PC-3 (cell line): Measurements from ENCODE around the gene ADAM17. TPM values are rescaled to one million over a fixed set of nuclear protein-coding genes. Genes with fewer than 3 reads are reported as not detected.

Experiments used
- ATAC-seq: fragments of 200-7000 bp; cut with Tn5 transposase; 2 replicates; pipeline ENCODE4 v1.9.1; 2020; ENCODE audit warnings: mild to moderate bottlenecking, moderate library complexity
- BruUV-seq: library from RNA; stranded (reverse); fragments of 400-500 nt; replicated peaks from 2 replicates; lab custom pipeline; 2021; lab: Mats Ljungman, UMichigan
- CTCF ChIA-PET: fragments of 300-600 bp; sonication (Branson Sonifier 250); formaldehyde crosslinking; loops from one replicate; lab custom pipeline; 2022; ENCODE audit warnings: antibody characterized with exemption; lab: Charles Lee
- POLR2A ChIA-PET: fragments of 300-600 bp; sonication (Branson Sonifier 250); formaldehyde crosslinking; loops from one replicate; lab custom pipeline; 2022; ENCODE audit warnings: antibody characterized with exemption; ENCODE audit not compliant: unreplicated experiment; lab: Charles Lee
- DNase-seq: peaks from one replicate; pipeline ENCODE4 v3.0.0-alpha.2; 2015
- H2AFZ ChIP-seq: fragments of 300-600 bp; sonication (generic); 2 replicates; pipeline ENCODE4 v1.6.0; 2016; ENCODE audit warnings: antibody characterized with exemption, low read length
- H3F3A ChIP-seq: fragments of 300-600 bp; sonication (generic); one replicate; pipeline ENCODE4 v1.6.0; 2017; ENCODE audit warnings: antibody characterized with exemption, low read length, control low read depth, mild to moderate bottlenecking; ENCODE audit not compliant: unreplicated experiment
- H3K27ac ChIP-seq: fragments of 300-600 bp; sonication (generic); 2 replicates; pipeline ENCODE4 v1.5.1; 2016; ENCODE audit warnings: mild to moderate bottlenecking, low read length
- H3K27me3 ChIP-seq: fragments of 300-600 bp; sonication (generic); 2 replicates; pipeline ENCODE4 v1.6.1; 2016; ENCODE audit warnings: low read length, mixed read lengths
- H3K36me3 ChIP-seq: fragments of 300-600 bp; sonication (generic); 2 replicates; pipeline ENCODE4 v1.6.1; 2016; ENCODE audit warnings: low read depth, mixed run types, low read length, mixed read lengths
- H3K4me1 ChIP-seq: fragments of 300-600 bp; sonication (generic); 2 replicates; pipeline ENCODE4 v1.5.1; 2016; ENCODE audit warnings: low read length; ENCODE audit not compliant: insufficient read depth
- H3K4me2 ChIP-seq: fragments of 300-600 bp; sonication (generic); 2 replicates; pipeline ENCODE4 v1.6.0; 2016; ENCODE audit warnings: low read length
- H3K4me3 ChIP-seq: fragments of 300-600 bp; sonication (generic); 2 replicates; pipeline ENCODE4 v1.5.1; 2016; ENCODE audit warnings: mild to moderate bottlenecking, low read length, mixed read lengths
- H3K79me2 ChIP-seq: fragments of 300-600 bp; sonication (generic); 2 replicates; pipeline ENCODE4 v1.6.1; 2017; ENCODE audit warnings: low read length, mixed read lengths
- H3K9ac ChIP-seq: fragments of 300-600 bp; sonication (generic); 2 replicates; pipeline ENCODE4 v1.6.0; 2016; ENCODE audit warnings: mild to moderate bottlenecking, low read length
- H3K9me2 ChIP-seq: fragments of 300-600 bp; sonication (generic); replicated peaks from 2 replicates; pipeline ENCODE4 v1.6.1; 2016; ENCODE audit warnings: mixed run types, low read length, mixed read lengths
- H3K9me3 ChIP-seq: fragments of 300-600 bp; sonication (generic); 2 replicates; pipeline ENCODE4 v1.6.1; 2016; ENCODE audit warnings: low read length, mixed read lengths
- H4K20me1 ChIP-seq: fragments of 300-600 bp; sonication (generic); 2 replicates; pipeline ENCODE4 v1.6.1; 2016; ENCODE audit warnings: low read length, mixed read lengths
- CTCF ChIP-seq: fragments of 300-600 bp; sonication (generic); conservative IDR thresholded peaks from 2 replicates; pipeline ENCODE4 v1.5.1; 2017; ENCODE audit warnings: antibody characterized with exemption, low read depth, mild to moderate bottlenecking, low read length
- EZH2 ChIP-seq: fragments of 300-600 bp; sonication (generic); IDR thresholded peaks from one replicate; pipeline ENCODE4 v1.6.1; 2017; ENCODE audit warnings: antibody characterized with exemption, mild to moderate bottlenecking, low read length; ENCODE audit not compliant: unreplicated experiment
- EZH2phosphoT487 ChIP-seq: fragments of 300-600 bp; sonication (generic); IDR thresholded peaks from 2 replicates; pipeline ENCODE4 v1.6.1; 2018; ENCODE audit warnings: mild to moderate bottlenecking, antibody characterized with exemption, low read length, borderline replicate concordance
- intact Hi-C: fragments of 100-400 bp; cut with micrococcal nuclease; formaldehyde crosslinking; loops from 2 replicates; pipeline ENCODE4 v1.9.0; 2023
- total RNA-seq: library from RNA; depleted of rRNA; stranded (reverse); fragments of >200 nt; gene quantifications from 2 replicates; pipeline ENCODE4 v1.2.3, GENCODE V29; 2014

Gene ADAM17
- total RNA-seq, 1 experiment from 2014 or later: 23.0 TPM

- no peaks in the 10 kb centered on the region for H4K20me1 ChIP-seq
- H3K36me3 ChIP-seq: peaks cover 16% of the 10 kb centered on the region
- intact Hi-C loops: no loop called here
- H3K9ac ChIP-seq: no peak overlapping the region
- no peak overlapping the region for H3K4me3 ChIP-seq
- H3K27me3 ChIP-seq: no peaks in the 10 kb centered on the region
- TF ChIP-seq EZH2 (no peak), EZH2phosphoT487 (no peak), CTCF (no peak)
- ChIA-PET CTCF (no interaction called here), POLR2A (no interaction called here)
- no peaks in the 10 kb centered on the region for H3F3A ChIP-seq
- no peaks in the 10 kb centered on the region for H3K79me2 ChIP-seq
- no peaks in the 10 kb centered on the region for H3K9me3 ChIP-seq
- H2AFZ ChIP-seq: no peak overlapping the region
- no peak overlapping the region for H3K27ac ChIP-seq
- no peak for DNase-seq
- H3K4me2 ChIP-seq: no peak overlapping the region
- no peaks in the 10 kb centered on the region for H3K4me1 ChIP-seq
- ATAC-seq: no peak
- no peaks in the 10 kb centered on the region for H3K9me2 ChIP-seq
- no TSS peak for BruUV-seq
These were observed 94.6 kb downstream of the ADAM17 start for GRCh38 chr2:9461079-9461478.

- Histone ChIP-seq H3K79me2 (no peaks in the 10 kb centered on the region), H3K36me3 (peaks cover 12% of the 10 kb centered on the region), H4K20me1 (no peaks in the 10 kb centered on the region), H3K9me2 (no peaks in the 10 kb centered on the region), H3K9ac (no peak overlapping the region), H2AFZ (no peak overlapping the region), H3K4me2 (no peak overlapping the region), H3F3A (no peaks in the 10 kb centered on the region), H3K27ac (no peak overlapping the region), H3K27me3 (no peaks in the 10 kb centered on the region), H3K4me1 (no peaks in the 10 kb centered on the region), H3K9me3 (no peaks in the 10 kb centered on the region), H3K4me3 (no peak overlapping the region)
- CTCF ChIA-PET: no interaction called here
- ATAC-seq (no peak), DNase-seq (no peak)
- POLR2A ChIA-PET: no interaction called here
- intact Hi-C loops: no loop called here
- no TSS peak for BruUV-seq
- TF ChIP-seq EZH2phosphoT487 (no peak), EZH2 (no peak), CTCF (no peak)
These were observed 95.1 kb downstream of the ADAM17 start for GRCh38 chr2:9460441-9461017.

- Histone ChIP-seq H3F3A (no peaks in the 10 kb centered on the region), H4K20me1 (no peaks in the 10 kb centered on the region), H3K4me3 (no peak overlapping the region), H3K4me2 (no peak overlapping the region), H3K27me3 (no peaks in the 10 kb centered on the region), H3K79me2 (no peaks in the 10 kb centered on the region), H2AFZ (no peak overlapping the region), H3K27ac (no peak overlapping the region), H3K9me2 (no peaks in the 10 kb centered on the region), H3K9ac (no peak overlapping the region), H3K36me3 (peaks cover 12% of the 10 kb centered on the region), H3K4me1 (no peaks in the 10 kb centered on the region), H3K9me3 (no peaks in the 10 kb centered on the region)
- ATAC-seq (no peak), DNase-seq (no peak)
- BruUV-seq: no TSS peak
- ChIA-PET POLR2A (no interaction called here), CTCF (no interaction called here)
- intact Hi-C loops: no loop called here
- no peak for TF ChIP-seq CTCF
- TF ChIP-seq EZH2phosphoT487: no peak
- TF ChIP-seq EZH2: no peak
These were observed 104.4 kb downstream of the ADAM17 start for GRCh38 chr2:9451231-9451630.
